ENCODE results near the gene TAPT1.

DNA sequence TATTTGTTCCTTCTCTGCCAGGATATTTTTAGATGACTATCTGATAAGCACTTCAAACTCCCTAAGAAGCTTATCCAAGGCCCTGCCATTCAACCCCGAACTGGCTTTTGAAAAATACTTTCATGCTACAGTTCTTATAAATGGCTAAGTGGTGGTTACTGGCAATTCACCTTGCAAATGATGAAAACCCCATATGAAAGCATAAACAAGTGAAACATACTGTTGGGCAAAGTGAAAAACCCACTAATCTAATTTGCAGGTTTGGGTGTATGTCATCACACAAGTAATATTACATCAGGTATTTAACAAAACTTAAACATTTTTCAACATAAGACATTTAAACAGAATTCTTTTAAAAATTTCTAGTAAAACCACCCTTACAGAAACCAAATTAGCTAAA is 31.1 kb downstream of the TAPT1 start:
- TF ChIP-seq EZH2 (IDR thresholded peaks at IDR 0.05; ENCODE audit: insufficient read depth, low read length) (no peak), CTCF (IDR thresholded peaks at IDR 0.05; ENCODE audit: insufficient read depth, low read depth, low read length) (no peak)
